Cardiac septum (tissue), 1 donor: ENCODE data around the gene SLC6A20. TPM values are rescaled to one million over a fixed set of nuclear protein-coding genes. Genes with fewer than 3 reads are reported as not detected.

Experiments used
- DNase-seq: peaks from one replicate; pipeline ENCODE4 v3.0.0-alpha.2; 2020; ENCODE audit warnings: low spot score
- intact Hi-C: fragments of 100-400 bp; cut with DNase I; formaldehyde crosslinking; loops from one replicate; pipeline ENCODE4 v1.14.0; 2022
- total RNA-seq: library from RNA; stranded (reverse); fragmentation: NEBNext Ultra II Directional; extraction: Animal tissue kit (Norgen Biotek cat#: 25700); gene quantifications from one replicate; pipeline ENCODE4 v1.2.1, GENCODE V29; 2021
- donor health status: DM: no; HTN: no; CAD: no.

SLC6A20 gene
- total RNA-seq, 1 donor from 2014 or later, result not detected

- intact Hi-C loops, result no loop called here
- no peak for DNase-seq
Observed at GRCh38 chr3:45806072-45806471, 9.7 kb upstream of the SLC6A20 start.

GRCh38 chr3:45803252-45803935 lies 7.1 kb upstream of the SLC6A20 start:
- intact Hi-C loops, result no loop called here
- no peak for DNase-seq

- DNase-seq, result no peak
- intact Hi-C loops, result no loop called here
Observed at GRCh38 chr3:45802146-45802545, 5.8 kb upstream of the SLC6A20 start.

GRCh38 chr3:45800611-45801010 lies 4.3 kb upstream of the SLC6A20 start:
- intact Hi-C loops, result no loop called here
- DNase-seq, result no peak

GRCh38 chr3:45799586-45799985 lies 3.2 kb upstream of the SLC6A20 start:
- intact Hi-C loops, result no loop called here
- DNase-seq, result no peak

- intact Hi-C loops, result no loop called here
- no peak for DNase-seq
Observed at GRCh38 chr3:45798034-45798433, 1.7 kb upstream of the SLC6A20 start.

- no peak for DNase-seq
- intact Hi-C loops, result no loop called here
Observed at GRCh38 chr3:45796902-45797637, 734 bp upstream of the SLC6A20 start.

- intact Hi-C loops, result no loop called here
- no peak for DNase-seq
Observed at GRCh38 chr3:45795509-45795881, 841 bp downstream of the SLC6A20 start.

GRCh38 chr3:45794660-45795059 lies 1.7 kb downstream of the SLC6A20 start:
- DNase-seq, result no peak
- intact Hi-C loops, result no loop called here

- intact Hi-C loops, result no loop called here
- DNase-seq, result no peak
Observed at GRCh38 chr3:45794177-45794560, 2.2 kb downstream of the SLC6A20 start.

GRCh38 chr3:45793482-45794176 lies 2.7 kb downstream of the SLC6A20 start:
- DNase-seq, result no peak
- intact Hi-C loops, result no loop called here

- intact Hi-C loops, result no loop called here
- DNase-seq, result no peak
Observed at GRCh38 chr3:45792516-45793172, 3.7 kb downstream of the SLC6A20 start.

- intact Hi-C loops, result no loop called here
- DNase-seq, result no peak
Observed at GRCh38 chr3:45792036-45792435, 4.3 kb downstream of the SLC6A20 start.

- DNase-seq, result no peak
- intact Hi-C loops, result no loop called here
Observed at GRCh38 chr3:45790596-45790995, 5.7 kb downstream of the SLC6A20 start.

- DNase-seq, result no peak
- intact Hi-C loops, result no loop called here
Observed at GRCh38 chr3:45789235-45789812, 7.0 kb downstream of the SLC6A20 start.

- DNase-seq, result no peak
- intact Hi-C loops, result no loop called here
Observed at GRCh38 chr3:45787551-45787950, 8.8 kb downstream of the SLC6A20 start.

- no peak for DNase-seq
- intact Hi-C loops, result no loop called here
Observed at GRCh38 chr3:45786801-45787495, 9.4 kb downstream of the SLC6A20 start.

- intact Hi-C loops, result no loop called here
- DNase-seq, result no peak
Observed at GRCh38 chr3:45785605-45786150, 10.7 kb downstream of the SLC6A20 start.

- DNase-seq, result no peak
- intact Hi-C loops, result no loop called here
Observed at GRCh38 chr3:45783667-45784066, 12.7 kb downstream of the SLC6A20 start.
